Colon (tissue), 2 donors: ENCODE data around the gene CHERP.

Experiments
- FAIRE-seq: peaks from 2 replicates; lab custom pipeline; 2012; peaks lifted over from hg19 to GRCh38; lab: Jason Lieb, UNC
- donor health status: control.
- donor health status: control.

Gene CHERP

GRCh38 chr19:16542045-16542909, at the start of gene CHERP:
Gene CHERP (minus strand): TSS chr19:16542437. CDS start chr19:16542378, 59 bp downstream.
- FAIRE-seq = no peak

- FAIRE-seq = no peak
Measured at GRCh38 chr19:16590876-16591802, 48.9 kb upstream of the CHERP start.

- no peak for FAIRE-seq
Measured at GRCh38 chr19:16589917-16590316, 47.7 kb upstream of the CHERP start.

- no peak for FAIRE-seq
Measured at GRCh38 chr19:16588824-16589577, 46.8 kb upstream of the CHERP start.

- no peak for FAIRE-seq
Measured at GRCh38 chr19:16587833-16588823, 45.9 kb upstream of the CHERP start.

- no peak for FAIRE-seq
Measured at GRCh38 chr19:16586991-16587832, 45.0 kb upstream of the CHERP start.

- no peak for FAIRE-seq
Measured at GRCh38 chr19:16586477-16586871, 44.2 kb upstream of the CHERP start.

- FAIRE-seq = no peak
Measured at GRCh38 chr19:16585808-16586476, 43.7 kb upstream of the CHERP start.

GRCh38 chr19:16585094-16585801, 43.0 kb upstream of the CHERP start:
- no peak for FAIRE-seq

- FAIRE-seq = no peak
Measured at GRCh38 chr19:16584248-16585093, 42.2 kb upstream of the CHERP start.

- FAIRE-seq = no peak
Measured at GRCh38 chr19:16582486-16583261, 40.4 kb upstream of the CHERP start.

- no peak for FAIRE-seq
Measured at GRCh38 chr19:16581971-16582343, 39.7 kb upstream of the CHERP start.

- FAIRE-seq = no peak
Measured at GRCh38 chr19:16581145-16581970, 39.1 kb upstream of the CHERP start.

GRCh38 chr19:16579381-16579780, 37.1 kb upstream of the CHERP start:
- no peak for FAIRE-seq

GRCh38 chr19:16577531-16577985, 35.3 kb upstream of the CHERP start:
- FAIRE-seq = no peak
